Measurements from ENCODE around the gene SPATA6. TPM values are rescaled to one million over a fixed set of nuclear protein-coding genes. Genes with fewer than 3 reads are reported as not detected.

The SPATA6 gene
- total and polyA plus RNA-seq, 2 of the 8 experiments (the other 6 are each of a cell fraction or from before 2014, with no cell fraction given): 2.4 to 17.2 TPM

GRCh38 chr1:48415050-48415449 is 57.0 kb downstream of the SPATA6 start:
- Histone ChIP-seq H3K56ac (replicated peaks; ENCODE audit: insufficient read length, low read depth, low read length) (no peak overlapping the region), H3K18ac (ENCODE audit: extremely low read depth, low read length) (no peak overlapping the region), H4K91ac (replicated peaks; ENCODE audit: insufficient read length, low read length) (no peak overlapping the region), H3K4me2 (ENCODE audit: insufficient read depth in 1 of 2, low read depth in 2 of 2, low read length in 2 of 2) (no peak overlapping the region), H3K79me1 (ENCODE audit: low read depth, low read length) (no peaks in the 10 kb centered on the region), H2BK120ac (replicated peaks; ENCODE audit: low read depth, low read length) (no peak overlapping the region), H3K14ac (ENCODE audit: insufficient read length) (no peak overlapping the region), H3K79me2 (ENCODE audit: control insufficient read depth in 1 of 2, insufficient read depth in 2 of 2, low read length in 2 of 2) (no peaks in the 10 kb centered on the region), H4K8ac (ENCODE audit: extremely low read depth, insufficient read depth, low read length) (no peak overlapping the region), H3K9ac (replicated peaks in 1 of 4; ENCODE audit: extremely low read depth in 1 of 4, low read depth in 3 of 4, low read length in 3 of 4) (no peak overlapping the region), H2AK5ac (ENCODE audit: low read depth, low read length) (no peak overlapping the region), H3K36me3 (ENCODE audit: control insufficient read depth in 2 of 4, insufficient read depth in 4 of 4, low read length in 3 of 4) (0 out of 8 replicates have a peak, but pooled peaks cover 0 to 2% (median 0%) of the 10 kb centered on the region in 4 experiments), H3K23me2 (ENCODE audit: low read depth, low read length) (peaks cover 4% of the 10 kb centered on the region; the same call in 1 of the 2 replicates), H2BK20ac (ENCODE audit: low read length) (no peak overlapping the region), H3K23ac (ENCODE audit: insufficient read length) (no peak overlapping the region), H3K4ac (replicated peaks; ENCODE audit: insufficient read length, low read depth, low read length) (no peak overlapping the region), H3K27ac (ENCODE audit: low read depth, low read length) (no peak overlapping the region), H4K5ac (ENCODE audit: insufficient read length, low read depth, low read length) (no peak overlapping the region), H2BK5ac (ENCODE audit: low read depth, low read length) (no peak overlapping the region), H2AFZ (ENCODE audit: low read length) (no peak overlapping the region), H2BK15ac (ENCODE audit: low read length) (no peak overlapping the region), H3K9me3 (ENCODE audit: insufficient read depth in 2 of 2, low read depth in 1 of 2, low read length in 1 of 2) (no peaks in the 10 kb centered on the region), H2BK12ac (ENCODE audit: low read depth, low read length) (no peak overlapping the region), H3K4me3 (ENCODE audit: extremely low read depth in 1 of 4, insufficient read depth in 2 of 4, low read depth in 3 of 4, low read length in 4 of 4) (no peak overlapping the region), H3K4me1 (replicated peaks in 1 of 4; ENCODE audit: control insufficient read depth in 3 of 4, insufficient read depth in 4 of 4, low read length in 3 of 4) (no peaks in the 10 kb centered on the region), H3K27me3 (replicated peaks in 1 of 4; ENCODE audit: control insufficient read depth in 3 of 4, extremely low read depth in 1 of 4, insufficient read depth in 3 of 4, low read length in 3 of 4) (no peaks in the 10 kb centered on the region), H4K20me1 (replicated peaks in 1 of 2; ENCODE audit: control insufficient read depth in 1 of 2, insufficient read depth in 2 of 2, low read length in 2 of 2) (peaks cover 0 to 1% of the 10 kb centered on the region in 2 experiments)
- FAIRE-seq (no peak), DNase-seq (ENCODE audit: low read depth in 1 of 2, low spot score in 2 of 2) (no peak)
- WGBS, 2 experiments (ENCODE audit: extremely low coverage in 1 of 2, insufficient coverage in 1 of 2, insufficient read length in 1 of 2, insufficient replicate concordance in 2 of 2, low coverage in 1 of 2, low lambda C conversion rate in 2 of 2, missing lambda C conversion rate in 1 of 2): 87% methylated on average over 4 of the region's 4 CpGs; no CpG with 5 or more reads in 1 of the 2 experiments
- ChIA-PET CTCF (ENCODE audit: partially characterized antibody) (no interaction called here), POLR2A (ENCODE audit: partially characterized antibody) (no interaction called here)
- TF ChIP-seq FOSL1 (IDR thresholded peaks at IDR 0.05; ENCODE audit: insufficient read depth, low read depth, low read length) (no peak), CBX8 (IDR thresholded peaks at IDR 0.05; ENCODE audit: borderline replicate concordance, low read depth, low read length) (no peak), BACH1 (IDR thresholded peaks at IDR 0.05; ENCODE audit: low read length) (no peak), CREB1 (IDR thresholded peaks at IDR 0.05) (no peak), KDM5A (IDR thresholded peaks at IDR 0.05; ENCODE audit: low read length) (no peak), SUZ12 (IDR thresholded peaks at IDR 0.05; ENCODE audit: low read length) (no peak), SP4 (IDR thresholded peaks at IDR 0.05; ENCODE audit: low read length) (no peak)

All from H1 (cell line).